ENCODE data around the gene RUSF1. TPM values are rescaled to one million over a fixed set of nuclear protein-coding genes. Genes with fewer than 3 reads are reported as not detected.
"Not testable (repeated sequence)": the region's sequence is repeated elsewhere in the genome, so short reads cannot be mapped to it uniquely, and the experiment has no call there.

Gene RUSF1
- total RNA-seq (2014; rRNA removed; shearing (Covaris generic)) = 62.6 and 65.3 TPM in 2 replicates
- 239 and 307 TPM in 2 replicates for polyA plus RNA-seq (2014; cell fraction: nucleus; rRNA removed)

DNA sequence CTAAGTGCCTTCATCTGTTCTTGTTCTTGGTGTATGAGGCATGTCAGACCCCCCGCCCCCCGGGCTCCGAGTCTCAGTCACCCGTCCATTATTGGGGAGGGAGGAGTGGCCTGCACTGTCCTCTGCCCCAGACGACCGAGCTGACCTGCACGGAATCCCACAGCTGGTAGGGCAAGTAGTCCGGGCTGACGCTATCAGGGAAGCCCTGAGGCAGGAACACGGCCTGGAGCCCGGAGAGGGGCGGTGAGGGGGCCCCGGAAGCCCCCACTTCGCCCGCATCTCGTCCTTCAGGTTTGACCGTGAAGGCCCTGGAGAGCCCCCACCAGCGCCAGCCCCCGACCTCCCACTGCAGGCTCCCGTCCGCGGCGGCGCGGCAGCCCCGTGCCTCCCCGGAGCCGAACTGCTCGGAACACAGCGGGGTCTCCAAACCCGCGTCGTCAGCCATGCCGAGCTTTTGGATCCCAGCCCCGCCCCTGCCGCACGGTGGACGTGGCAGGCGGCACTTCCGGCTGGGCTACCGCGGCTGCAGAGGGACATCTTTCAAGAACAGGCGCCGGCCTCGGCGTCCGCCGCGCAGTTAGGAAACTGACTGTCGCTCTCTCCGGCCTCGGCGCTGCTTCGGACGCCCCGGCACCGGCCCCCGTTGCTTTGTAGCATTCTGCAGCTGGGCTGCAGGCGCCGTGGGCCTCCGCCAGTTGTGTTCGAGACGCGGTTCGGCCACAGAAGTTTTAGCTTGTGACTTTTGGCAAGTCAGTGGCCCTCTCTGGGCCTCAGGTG, at the start of gene RUSF1:
Gene RUSF1, minus strand, starts transcription at position 463 of the 777 bp plus-strand sequence. Its CDS starts 18 bp downstream, at position 445.
- peak; percentile 84 for DNase-seq (ENCODE audit: extremely low read depth, low read depth)

- no peak for DNase-seq (ENCODE audit: extremely low read depth, low read depth)
Observed at GRCh38 chr16:31542763-31543162, 34.6 kb upstream of the RUSF1 start.

GRCh38 chr16:31539762-31540161, 31.6 kb upstream of the RUSF1 start:
- not testable (repeated sequence) for DNase-seq (ENCODE audit: extremely low read depth, low read depth)

- not testable (repeated sequence) for DNase-seq (ENCODE audit: extremely low read depth, low read depth)
Observed at GRCh38 chr16:31538243-31538598, 30.0 kb upstream of the RUSF1 start.

- no peak for DNase-seq (ENCODE audit: extremely low read depth, low read depth)
Observed at GRCh38 chr16:31537362-31538242, 29.4 kb upstream of the RUSF1 start.

- DNase-seq (ENCODE audit: extremely low read depth, low read depth) = no peak
Observed at GRCh38 chr16:31536804-31537361, 28.7 kb upstream of the RUSF1 start.

DNA sequence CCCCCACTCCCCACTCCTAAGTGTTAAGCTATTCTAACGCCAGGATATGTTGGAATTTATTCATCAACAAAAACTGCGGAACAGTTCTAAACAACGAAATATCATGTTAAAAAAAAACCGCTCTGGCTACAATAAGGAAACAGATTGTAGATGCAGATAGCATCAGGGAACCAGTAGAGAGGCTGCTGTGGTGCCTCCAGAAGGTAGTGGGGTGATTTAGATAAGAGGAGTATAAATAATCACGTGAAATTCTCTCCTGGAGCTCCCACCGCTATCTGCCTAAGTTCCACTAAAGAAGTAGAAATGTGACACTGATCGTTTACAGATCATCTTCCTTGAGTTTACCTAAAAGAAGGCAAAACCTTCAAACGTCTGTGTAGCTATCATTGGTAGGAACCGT, 27.5 kb upstream of the RUSF1 start:
- no peak for DNase-seq (ENCODE audit: extremely low read depth, low read depth)

GRCh38 chr16:31532896-31533295, 24.7 kb upstream of the RUSF1 start:
- DNase-seq (ENCODE audit: extremely low read depth, low read depth) = no peak

DNA sequence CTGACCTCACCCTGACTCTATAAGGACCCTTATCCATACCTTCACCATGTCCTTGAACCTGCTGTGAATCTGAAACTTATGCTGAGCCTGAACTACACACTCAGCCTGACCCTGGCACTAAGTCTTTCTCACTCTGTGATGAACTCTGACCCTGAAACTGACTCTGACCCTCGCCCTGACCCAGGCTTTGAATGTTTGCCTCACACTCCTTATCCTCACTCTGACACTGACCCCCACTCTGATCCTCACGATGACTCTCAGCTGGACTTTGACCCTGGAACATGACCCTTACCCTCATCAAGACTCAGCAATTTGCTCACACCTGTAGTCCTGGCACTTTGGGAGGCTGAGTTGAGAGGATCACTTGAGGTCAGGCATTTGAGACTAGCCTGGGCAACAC, 23.9 kb upstream of the RUSF1 start:
- DNase-seq (ENCODE audit: extremely low read depth, low read depth) = no peak

- DNase-seq (ENCODE audit: extremely low read depth, low read depth) = no peak
Observed at GRCh38 chr16:31531096-31531495, 22.9 kb upstream of the RUSF1 start.

DNA sequence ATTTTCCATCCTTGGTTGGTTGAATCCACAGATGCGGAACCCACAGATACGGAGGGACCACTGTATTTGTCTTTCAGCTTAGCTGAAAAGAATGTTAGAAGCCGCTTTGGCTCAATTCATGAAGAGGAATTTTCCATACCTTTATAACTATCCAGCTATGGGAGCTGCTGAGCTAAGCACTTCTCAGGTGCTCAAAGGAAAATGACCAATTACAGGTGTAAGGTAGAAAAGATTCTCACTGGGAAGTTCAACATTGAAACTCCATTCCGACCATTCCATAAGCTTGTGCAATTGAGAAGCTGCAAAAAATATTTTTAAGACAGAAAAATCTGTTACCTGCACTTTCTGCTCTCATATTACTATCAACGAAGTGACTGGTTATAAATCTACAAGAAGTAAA, 22.2 kb upstream of the RUSF1 start:
- no peak for DNase-seq (ENCODE audit: extremely low read depth, low read depth)

DNA sequence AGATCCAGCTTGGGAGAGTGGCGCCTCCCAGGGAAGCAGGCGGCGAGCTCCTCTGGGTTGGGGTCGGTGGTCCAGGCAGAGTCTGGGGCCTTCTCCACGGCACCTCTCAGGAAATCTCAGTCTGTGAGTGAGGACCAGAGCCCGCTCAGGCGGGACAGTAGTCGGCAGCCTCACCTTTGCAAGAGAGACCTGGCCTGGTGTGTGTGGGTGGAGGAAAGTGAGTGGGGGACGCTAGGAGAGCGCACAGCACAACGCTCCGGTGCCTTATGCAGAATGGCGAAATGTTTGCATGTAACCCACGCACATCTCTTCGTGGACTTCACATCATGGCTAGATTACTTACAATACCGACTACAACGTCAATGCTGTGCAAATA, 21.7 kb upstream of the RUSF1 start:
- no peak for DNase-seq (ENCODE audit: extremely low read depth, low read depth)

GRCh38 chr16:31529108-31529936, 21.1 kb upstream of the RUSF1 start:
- no peak for DNase-seq (ENCODE audit: extremely low read depth, low read depth)

DNA sequence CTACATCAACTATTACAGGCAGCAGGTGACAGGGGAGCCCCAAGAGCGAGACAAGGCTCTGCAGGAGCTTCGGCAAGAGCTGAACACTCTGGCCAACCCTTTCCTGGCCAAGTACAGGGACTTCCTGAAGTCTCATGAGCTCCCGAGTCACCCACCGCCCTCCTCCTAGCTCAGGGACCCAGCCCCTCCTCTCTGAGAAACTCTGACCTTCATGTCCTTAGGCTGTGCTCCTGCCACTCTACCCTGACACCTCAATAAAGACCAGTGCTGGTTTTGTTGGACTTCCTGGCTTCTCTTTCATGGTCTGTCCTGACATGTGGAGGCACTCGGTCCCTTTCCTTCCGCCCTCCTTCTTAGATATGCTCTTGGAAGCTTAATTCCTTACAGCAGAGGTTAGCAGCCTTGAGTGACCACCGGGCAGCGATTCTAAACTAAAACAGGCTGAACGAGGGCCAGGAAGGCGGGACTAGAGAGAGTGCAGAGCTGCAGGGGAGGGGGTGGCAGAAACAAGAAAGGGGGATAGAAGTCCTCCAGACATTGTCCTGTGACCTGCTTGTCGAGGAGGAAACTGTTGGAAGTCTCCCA, 20.4 kb upstream of the RUSF1 start:
- no peak for DNase-seq (ENCODE audit: extremely low read depth, low read depth)

DNA sequence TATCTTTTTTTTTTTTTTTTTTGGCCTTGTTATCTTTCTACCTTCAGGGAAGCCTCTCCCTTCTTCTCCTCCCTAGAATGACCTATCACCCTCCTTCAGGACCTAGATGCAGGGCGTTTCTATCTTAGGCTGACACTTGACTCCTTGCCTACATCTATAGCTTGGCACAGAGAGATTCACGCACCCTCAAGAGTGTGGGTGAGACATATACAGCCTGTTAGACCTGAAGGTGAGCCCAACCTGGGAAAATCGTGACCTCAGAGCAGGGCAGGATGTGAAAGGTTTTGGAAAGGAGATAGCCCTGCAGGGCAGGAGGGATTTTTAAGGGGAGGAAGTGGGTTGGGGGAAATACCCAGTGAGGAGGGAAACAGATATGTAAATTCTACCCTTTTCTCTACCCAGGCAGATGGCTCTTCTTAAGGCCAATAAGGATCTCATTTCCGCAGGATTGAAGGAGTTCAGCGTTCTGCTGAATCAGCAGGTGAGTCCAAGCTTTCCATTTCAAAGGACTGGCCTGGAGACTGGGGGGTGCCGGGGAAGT, 19.6 kb upstream of the RUSF1 start, which contains the start of gene AHSP:
Gene AHSP, plus strand, starts transcription at position 167 of the 541 bp plus-strand sequence. Its CDS starts 240 bp downstream, at position 407.
- no peak for DNase-seq (ENCODE audit: extremely low read depth, low read depth)

GRCh38 chr16:31525113-31525512, 16.9 kb upstream of the RUSF1 start:
- DNase-seq (ENCODE audit: extremely low read depth, low read depth) = no peak

- not testable (repeated sequence) for DNase-seq (ENCODE audit: extremely low read depth, low read depth)
Observed at GRCh38 chr16:31523768-31524167, 15.6 kb upstream of the RUSF1 start.

- no peak for DNase-seq (ENCODE audit: extremely low read depth, low read depth)
Observed at GRCh38 chr16:31522071-31522470, 13.9 kb upstream of the RUSF1 start.

DNA sequence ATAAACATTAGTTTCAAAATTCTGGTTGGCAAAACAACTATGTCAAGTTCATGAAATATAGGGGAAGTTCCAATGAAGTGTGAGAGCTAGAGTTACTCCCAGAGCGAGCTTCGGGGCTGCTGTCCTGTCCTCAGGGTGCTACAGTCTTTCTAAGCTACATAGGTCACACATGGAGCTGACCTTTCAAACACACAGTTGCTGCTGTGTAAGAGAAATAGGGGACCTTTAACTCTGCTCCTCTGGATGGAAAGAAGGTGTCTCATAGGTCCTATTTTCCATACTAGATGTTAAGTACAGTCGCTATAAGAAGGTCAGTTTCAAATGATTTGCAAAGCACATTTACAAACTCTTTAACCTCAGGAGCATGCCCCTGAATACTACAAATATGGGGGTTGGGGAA, 13.2 kb upstream of the RUSF1 start:
- DNase-seq (ENCODE audit: extremely low read depth, low read depth) = no peak

Data from NCI-H460 (cell line).